ENCODE results near the gene PRKCD.

Gene PRKCD

DNA sequence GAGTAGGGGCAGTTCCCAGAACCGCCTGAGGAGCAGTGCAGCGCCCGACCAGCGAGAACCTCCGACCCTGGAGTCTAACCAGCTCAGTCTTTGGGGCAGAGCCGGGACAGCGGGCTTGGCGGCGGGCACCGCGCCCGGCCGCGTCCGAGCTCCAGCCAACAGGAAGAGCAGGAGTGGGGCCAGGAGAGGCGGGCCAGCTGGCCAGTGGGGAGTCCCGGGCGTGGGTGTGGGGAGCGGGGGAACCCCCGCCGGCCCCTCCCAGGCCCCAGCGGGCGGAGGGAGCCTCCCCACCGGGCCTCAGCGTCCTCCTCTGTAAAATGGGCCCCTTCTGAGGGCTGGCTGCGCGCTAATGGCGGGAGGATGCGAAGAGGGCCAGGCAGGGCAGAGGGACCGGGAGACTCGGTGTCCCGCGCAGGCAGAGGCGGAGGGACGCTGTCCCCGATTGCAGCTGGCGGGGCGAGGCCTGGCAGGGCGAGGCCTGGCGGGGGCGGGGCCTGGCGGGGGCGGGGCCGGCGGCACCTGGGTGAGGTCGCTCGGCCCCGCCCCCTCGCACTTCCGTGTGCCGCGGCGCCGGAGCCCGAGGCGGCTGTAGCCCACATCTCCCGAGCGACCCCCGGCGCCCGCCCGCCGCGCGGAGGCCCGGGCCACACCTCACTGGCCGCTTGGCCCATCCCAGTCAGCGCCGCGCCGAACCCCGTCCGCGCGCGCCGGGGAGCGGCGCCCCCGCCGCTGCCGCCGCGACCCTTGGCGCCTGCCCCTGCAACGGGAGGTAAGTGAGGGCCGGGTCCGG lies at the start of gene PRKCD:
Gene PRKCD (plus strand): TSS at position 550 of the 790 bp plus-strand sequence. CDS start 17,214 bp downstream, outside the sequence.
- DNase-seq: peak; percentile 87

DNA sequence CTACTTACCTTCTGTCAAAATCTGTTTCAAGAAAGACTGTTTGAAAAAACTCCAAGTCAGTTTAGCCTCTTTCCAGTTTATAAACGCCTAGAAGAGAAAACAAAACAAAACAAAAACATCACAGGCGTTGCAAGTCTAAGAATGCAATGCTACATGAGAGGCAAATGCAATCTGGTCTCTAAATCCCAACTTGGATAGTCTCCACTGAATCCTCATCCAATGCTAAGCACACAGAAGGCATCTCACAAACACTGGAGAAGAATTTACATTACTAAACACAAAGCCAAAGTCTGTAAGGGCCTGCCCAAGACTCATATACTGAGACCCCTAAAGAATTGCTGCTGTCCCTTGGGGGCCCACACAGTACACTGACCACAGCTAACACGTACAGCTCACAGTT lies 49.2 kb upstream of the PRKCD start:
- no peak for DNase-seq

DNA sequence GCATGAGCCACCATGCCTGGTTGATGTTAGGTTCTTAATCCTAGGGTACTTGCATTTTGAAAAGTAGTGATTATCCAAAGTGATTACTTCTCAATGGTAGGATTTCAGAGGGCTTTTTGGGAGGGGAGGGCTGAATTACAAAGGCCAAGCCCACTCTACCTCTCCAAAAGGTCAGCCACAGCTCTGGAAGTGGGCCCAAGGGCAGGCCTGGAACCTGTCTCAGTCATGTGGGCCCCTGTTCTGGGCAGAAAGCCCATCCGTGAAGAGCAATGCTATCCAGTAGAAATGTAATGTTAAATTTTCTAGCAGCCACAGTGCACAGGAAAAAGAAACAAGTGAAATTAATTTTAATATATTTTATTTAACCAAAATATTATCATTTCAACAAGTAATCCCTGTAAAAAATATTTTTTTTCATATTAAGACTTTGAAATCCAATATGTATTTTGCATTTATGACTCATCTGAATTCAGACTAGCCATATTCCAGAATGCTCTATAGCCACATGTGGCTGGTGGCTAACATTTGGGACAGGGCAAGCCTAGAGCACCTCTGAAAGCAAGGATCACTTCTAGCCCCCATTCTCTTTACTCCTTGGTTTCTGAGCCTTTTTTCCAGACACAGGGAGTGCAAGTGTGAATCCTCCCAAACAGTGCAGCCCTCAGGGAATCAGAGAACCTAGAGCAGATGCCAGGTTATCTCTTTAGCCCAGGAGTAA lies 47.6 kb upstream of the PRKCD start:
- no peak for DNase-seq

GRCh38 chr3:53114011-53114400 lies 47.0 kb upstream of the PRKCD start:
- peak; percentile 90 for DNase-seq

- DNase-seq: no peak
These were observed 46.5 kb upstream of the PRKCD start for GRCh38 chr3:53114412-53115074.

GRCh38 chr3:53116956-53117355 lies 44.1 kb upstream of the PRKCD start:
- no peak for DNase-seq

DNA sequence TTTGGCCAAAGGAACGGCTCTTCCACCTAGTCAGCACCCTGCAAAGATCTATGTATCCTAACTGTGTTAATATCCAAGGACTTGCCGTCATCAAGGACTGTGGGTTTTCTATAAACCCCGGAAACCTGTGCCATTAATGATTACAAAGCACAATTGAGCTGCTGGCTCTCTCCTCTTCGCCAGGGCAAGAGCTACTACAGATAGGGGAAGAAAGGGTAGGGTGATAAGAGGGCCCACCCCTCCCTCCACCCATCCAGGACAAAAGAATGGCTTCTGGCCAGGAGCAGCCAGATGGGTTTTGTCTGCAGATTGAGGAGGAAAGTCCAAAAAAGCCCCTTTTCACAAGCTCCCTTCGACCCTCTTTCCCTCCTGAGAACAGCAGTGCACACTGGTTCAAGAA lies 40.7 kb upstream of the PRKCD start:
- no peak for DNase-seq

DNA sequence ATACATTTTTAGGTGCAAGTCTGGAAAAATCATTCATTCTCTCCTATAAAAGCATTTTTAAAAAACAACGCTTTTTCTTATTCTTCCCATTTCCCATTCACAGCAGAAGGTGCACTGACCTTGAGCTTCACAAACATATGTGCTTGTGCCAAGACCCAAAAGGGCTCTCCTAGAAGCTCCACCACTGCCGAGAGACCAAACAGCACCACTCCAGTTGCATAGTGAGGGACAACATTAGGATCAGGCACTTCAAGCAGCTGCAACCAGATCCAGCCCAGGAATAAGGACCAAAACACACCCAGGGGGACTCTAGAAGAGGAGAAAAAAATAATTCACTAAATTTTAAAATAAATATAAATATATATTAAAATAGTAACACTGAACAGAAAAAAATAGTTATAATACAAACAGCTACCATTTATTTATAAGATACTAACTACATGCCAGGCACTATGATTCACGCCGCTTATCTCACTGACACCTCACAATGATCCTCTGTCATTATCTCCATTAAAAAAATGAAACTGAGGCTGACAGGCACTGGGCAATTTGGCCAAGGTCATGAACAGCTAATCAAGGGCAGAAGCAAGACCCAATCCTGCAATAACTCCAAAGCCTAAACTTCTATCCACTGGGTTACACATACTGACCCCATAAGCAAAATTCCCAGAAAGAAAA lies 38.6 kb upstream of the PRKCD start:
- no peak for DNase-seq

GRCh38 chr3:53122933-53123305 lies 38.1 kb upstream of the PRKCD start:
- no peak for DNase-seq

DNA sequence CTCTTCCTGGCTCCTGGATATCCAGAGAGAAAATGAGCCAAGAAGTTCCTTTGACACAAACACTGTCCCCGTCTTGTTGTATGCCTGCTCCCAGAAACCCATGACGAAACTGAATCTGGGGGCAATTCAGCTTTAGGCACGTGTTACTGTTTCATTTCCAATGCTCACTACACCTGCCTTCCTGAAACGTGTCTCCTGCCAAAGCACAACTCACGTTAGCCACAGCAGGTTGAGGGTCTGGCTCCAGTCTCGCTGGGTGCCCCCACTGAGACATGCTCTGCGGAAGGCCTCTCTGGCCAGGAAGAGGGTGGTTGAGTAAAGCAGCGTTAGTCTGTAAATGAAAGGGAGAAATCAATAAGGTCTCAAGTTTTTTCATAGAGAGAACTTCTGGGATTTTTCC lies 37.5 kb upstream of the PRKCD start:
- no peak for DNase-seq

DNA sequence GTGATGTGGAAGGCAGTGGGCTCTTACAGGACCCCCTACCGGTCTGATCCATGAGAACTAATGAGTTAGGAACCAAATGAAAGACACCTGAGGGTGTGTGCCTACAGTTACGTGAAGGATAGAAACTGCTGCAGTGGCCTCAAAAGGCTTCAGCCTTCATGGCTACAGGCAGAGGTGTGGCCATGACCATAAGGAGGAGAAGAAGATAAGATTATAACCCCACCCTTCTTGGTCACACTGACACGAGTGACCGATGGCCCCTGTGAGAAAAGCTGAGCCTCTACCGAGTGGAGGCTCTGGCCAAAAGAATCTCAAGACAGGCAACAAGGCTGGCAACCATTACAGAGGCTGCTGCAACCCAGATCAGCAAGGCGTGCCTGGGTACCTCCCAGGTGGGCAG lies 37.1 kb upstream of the PRKCD start:
- DNase-seq: no peak

DNA sequence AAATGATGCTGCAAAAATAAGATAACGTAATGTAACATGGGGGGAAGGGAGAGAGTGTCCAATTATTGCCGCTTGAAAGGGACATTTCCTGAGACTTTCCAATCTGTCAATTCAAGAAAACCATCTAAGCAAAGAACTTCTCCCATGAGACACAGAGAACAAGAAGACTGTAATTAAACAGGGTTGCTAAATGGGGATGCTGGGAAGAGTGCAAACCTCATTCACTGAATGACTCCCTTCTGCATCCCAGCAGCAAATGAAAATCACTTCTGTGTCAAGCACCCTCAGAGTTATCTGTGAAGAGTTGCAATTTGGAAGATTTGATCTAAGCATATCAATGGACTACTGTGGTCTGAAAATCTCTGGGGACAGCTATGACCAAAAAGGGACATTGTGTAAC lies 34.4 kb upstream of the PRKCD start:
- DNase-seq: no peak

- DNase-seq: no peak
These were observed 31.7 kb upstream of the PRKCD start for GRCh38 chr3:53129344-53129743.

- peak; percentile 99 for DNase-seq
These were observed 30.6 kb upstream of the PRKCD start, which contains the start of gene RFT1 for GRCh38 chr3:53130179-53131061. Gene RFT1, minus strand, starts transcription at chr3:53130435. Its CDS starts 35 bp downstream, at chr3:53130400.

GRCh38 chr3:53131096-53131495 lies 29.9 kb upstream of the PRKCD start:
- DNase-seq: no peak

GRCh38 chr3:53132347-53132746 lies 28.7 kb upstream of the PRKCD start:
- no peak for DNase-seq

- peak; percentile 81 for DNase-seq
These were observed 26.3 kb upstream of the PRKCD start for GRCh38 chr3:53134631-53135232.

DNA sequence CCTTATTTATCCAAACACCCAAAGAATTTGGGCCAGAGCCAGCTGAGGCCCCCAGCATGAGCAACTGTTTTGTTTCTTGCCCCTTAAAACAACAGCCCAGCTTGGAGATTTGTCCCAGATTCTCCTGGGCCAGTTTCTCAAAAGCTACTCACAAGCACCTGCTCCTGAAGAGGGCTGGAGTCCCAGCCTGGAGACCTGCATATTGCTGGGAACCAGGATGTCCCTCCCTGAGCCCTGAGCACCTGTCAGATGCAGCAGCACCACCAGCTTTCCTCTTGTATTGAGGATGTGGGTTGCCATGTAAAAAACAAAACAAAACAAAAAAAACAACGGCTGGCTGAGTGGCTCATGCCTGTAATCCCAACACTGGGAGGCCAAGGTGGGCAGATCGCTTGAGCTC lies 23.8 kb upstream of the PRKCD start:
- no peak for DNase-seq

- no peak for DNase-seq
These were observed 23.1 kb upstream of the PRKCD start for GRCh38 chr3:53137835-53138446.

- DNase-seq: no peak
These were observed 20.8 kb upstream of the PRKCD start for GRCh38 chr3:53139906-53140846.

Data from activated CD8-positive, alpha-beta memory T cell treated with anti-CD3 and anti-CD28 coated beads for 24 hours (primary cell).